ENCODE measurements around the gene USP21. TPM values are rescaled to one million over a fixed set of nuclear protein-coding genes. Genes with fewer than 3 reads are reported as not detected.

USP21 gene
- total RNA-seq, 6 donors from 2014 or later, result 14.1 to 48.2 (median 21.8) TPM

DNA sequence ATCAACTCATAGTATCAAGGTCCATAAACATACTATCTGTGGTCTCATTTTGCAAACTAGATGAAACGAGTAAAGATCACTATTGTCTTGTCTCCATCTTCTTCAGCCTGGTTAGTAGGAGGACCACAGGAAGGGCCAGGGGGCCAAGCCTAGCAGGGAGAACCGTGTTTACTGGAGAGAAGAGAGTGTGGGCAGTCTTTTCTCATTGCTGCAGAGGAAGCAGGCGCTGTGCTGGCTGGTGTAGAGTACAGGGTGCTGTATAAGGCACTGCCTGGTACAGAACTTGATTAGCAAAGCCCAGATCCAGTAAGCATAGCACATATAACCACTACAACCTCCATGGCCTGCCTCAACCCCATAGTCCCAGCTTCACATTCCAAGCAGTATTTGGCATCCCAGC is 28.0 kb downstream of the USP21 start:
- no peak for DNase-seq
- Histone ChIP-seq H3K27me3 (no peaks in the 10 kb centered on the region), H3K36me3 (peaks cover 0 to 10% (median 0%) of the 10 kb centered on the region in 4 donors), H3K27ac (no peak overlapping the region), H3K4me3 (no peak overlapping the region), H3K9me3 (no peaks in the 10 kb centered on the region), H3K4me1 (peaks cover 33 to 40% (median 34%) of the 10 kb centered on the region in 4 donors)
- no peak for ATAC-seq (ENCODE audit: low FRiP score in 2 of 2)
- 75 to 77% methylated on average over 3 of the region's 3 CpGs for WGBS, 2 donors
- TF ChIP-seq EP300 (IDR thresholded peaks at IDR 0.05) (no peak), POLR2A (IDR thresholded peaks at IDR 0.05) (no peak), POLR2AphosphoS5 (IDR thresholded peaks at IDR 0.05) (no peak)
- TF ChIP-seq, protein P1, sequence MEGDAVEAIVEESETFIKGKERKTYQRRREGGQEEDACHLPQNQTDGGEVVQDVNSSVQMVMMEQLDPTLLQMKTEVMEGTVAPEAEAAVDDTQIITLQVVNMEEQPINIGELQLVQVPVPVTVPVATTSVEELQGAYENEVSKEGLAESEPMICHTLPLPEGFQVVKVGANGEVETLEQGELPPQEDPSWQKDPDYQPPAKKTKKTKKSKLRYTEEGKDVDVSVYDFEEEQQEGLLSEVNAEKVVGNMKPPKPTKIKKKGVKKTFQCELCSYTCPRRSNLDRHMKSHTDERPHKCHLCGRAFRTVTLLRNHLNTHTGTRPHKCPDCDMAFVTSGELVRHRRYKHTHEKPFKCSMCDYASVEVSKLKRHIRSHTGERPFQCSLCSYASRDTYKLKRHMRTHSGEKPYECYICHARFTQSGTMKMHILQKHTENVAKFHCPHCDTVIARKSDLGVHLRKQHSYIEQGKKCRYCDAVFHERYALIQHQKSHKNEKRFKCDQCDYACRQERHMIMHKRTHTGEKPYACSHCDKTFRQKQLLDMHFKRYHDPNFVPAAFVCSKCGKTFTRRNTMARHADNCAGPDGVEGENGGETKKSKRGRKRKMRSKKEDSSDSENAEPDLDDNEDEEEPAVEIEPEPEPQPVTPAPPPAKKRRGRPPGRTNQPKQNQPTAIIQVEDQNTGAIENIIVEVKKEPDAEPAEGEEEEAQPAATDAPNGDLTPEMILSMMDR (IDR thresholded peaks at IDR 0.05), result no peak

DNA sequence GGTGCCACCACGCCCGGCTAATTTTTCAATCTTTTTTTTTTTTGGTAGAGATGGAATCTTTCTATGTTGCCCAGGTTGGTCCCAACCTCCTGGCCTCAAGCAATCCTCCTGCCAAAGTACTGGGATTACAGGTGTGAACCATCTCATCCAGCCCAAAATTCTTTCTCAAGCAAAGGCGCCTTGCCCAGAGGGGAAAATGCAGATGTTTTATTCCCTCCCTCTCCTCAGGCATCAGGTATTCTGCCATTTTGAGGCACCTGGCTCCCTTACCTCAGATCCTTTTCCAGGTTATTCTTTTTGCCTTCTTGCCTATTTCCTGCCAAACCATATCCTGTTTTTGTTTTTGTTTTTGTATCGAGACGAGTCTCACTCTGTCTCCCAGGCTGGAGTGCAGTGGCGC is 29.1 kb downstream of the USP21 start:
- ATAC-seq (ENCODE audit: low FRiP score in 2 of 2) (no peak), DNase-seq (no peak)
- 73% methylated on average over 6 of the region's 6 CpGs for WGBS, 2 donors
- Histone ChIP-seq H3K4me3 (no peak overlapping the region), H3K27me3 (no peaks in the 10 kb centered on the region), H3K9me3 (no peaks in the 10 kb centered on the region), H3K4me1 (peaks cover 33 to 41% (median 34%) of the 10 kb centered on the region in 4 donors), H3K27ac (no peak overlapping the region), H3K36me3 (peaks cover 0 to 10% (median 0%) of the 10 kb centered on the region in 4 donors)
- TF ChIP-seq, protein P1 (IDR thresholded peaks at IDR 0.05), result no peak
- TF ChIP-seq POLR2AphosphoS5 (IDR thresholded peaks at IDR 0.05) (no peak), POLR2A (IDR thresholded peaks at IDR 0.05) (no peak), EP300 (IDR thresholded peaks at IDR 0.05) (no peak)

DNA sequence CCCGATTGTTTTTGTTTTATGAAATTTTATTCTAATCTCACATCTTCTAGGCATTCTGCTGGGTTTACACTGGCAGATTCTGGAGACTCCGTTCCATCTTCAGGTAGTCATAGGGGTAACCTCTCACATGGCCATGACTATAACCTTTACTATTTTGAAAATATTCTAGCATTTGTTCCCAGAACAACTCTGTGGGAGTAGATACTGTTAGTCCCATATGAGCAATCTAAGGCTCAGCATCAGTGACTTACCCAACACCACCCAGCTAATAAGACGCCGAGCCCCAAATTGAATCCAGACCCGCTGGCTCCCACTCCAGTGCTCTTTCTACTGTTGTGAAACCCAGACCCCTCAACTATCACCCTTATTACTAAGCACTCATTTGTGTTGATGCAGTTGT is 29.7 kb downstream of the USP21 start:
- TF ChIP-seq POLR2AphosphoS5 (IDR thresholded peaks at IDR 0.05) (no peak), EP300 (IDR thresholded peaks at IDR 0.05) (no peak), POLR2A (IDR thresholded peaks at IDR 0.05) (no peak)
- TF ChIP-seq, protein P1 (IDR thresholded peaks at IDR 0.05), result no peak

DNA sequence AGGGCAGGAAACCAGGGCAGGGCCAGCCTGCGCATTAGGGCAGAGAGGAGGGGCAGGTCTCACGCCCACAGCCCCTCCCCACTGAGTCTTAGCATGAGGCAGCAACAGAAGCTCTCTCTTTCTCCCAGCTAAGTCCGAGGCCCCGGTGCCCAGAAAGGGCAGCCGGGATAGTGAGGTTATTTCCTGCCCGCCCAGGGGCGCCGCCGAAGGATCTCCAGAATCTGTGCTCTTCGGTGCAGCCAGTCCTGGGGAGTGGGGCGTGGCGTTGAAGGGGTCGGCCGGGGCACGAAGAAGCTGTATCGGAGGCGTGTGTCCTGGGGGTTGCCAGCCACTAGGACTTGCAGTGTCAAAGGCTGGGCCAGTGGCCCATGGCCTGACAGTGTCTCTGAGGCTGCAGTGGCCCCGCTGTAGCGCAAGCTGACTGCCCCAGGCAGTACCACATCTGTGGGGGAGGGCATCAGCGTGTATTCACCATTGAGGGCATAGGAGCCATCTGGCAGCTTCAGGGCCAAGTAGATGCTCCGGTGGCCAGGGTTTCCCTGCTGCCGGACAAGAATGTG is 31.7 kb downstream of the USP21 start:
- TF ChIP-seq POLR2A (IDR thresholded peaks at IDR 0.05) (no peak), EP300 (IDR thresholded peaks at IDR 0.05) (no peak), POLR2AphosphoS5 (IDR thresholded peaks at IDR 0.05) (no peak)
- TF ChIP-seq, protein P1 (IDR thresholded peaks at IDR 0.05), result no peak
- Histone ChIP-seq H3K36me3 (peaks cover 0 to 10% (median 0%) of the 10 kb centered on the region in 4 donors), H3K27me3 (no peaks in the 10 kb centered on the region), H3K4me1 (peaks cover 14 to 18% (median 16%) of the 10 kb centered on the region in 4 donors), H3K27ac (no peak overlapping the region), H3K4me3 (no peak overlapping the region), H3K9me3 (no peaks in the 10 kb centered on the region)
- 53 to 66% methylated on average over 15 to 22 of the region's 22 CpGs for WGBS, 2 donors
- DNase-seq (peak in 1 of 2 donors; percentile 81), ATAC-seq (ENCODE audit: low FRiP score in 2 of 2) (no peak)

More for the DNA sequence above, 29.7 kb downstream of the USP21 start:
- no peaks in the 10 kb centered on the region for H3K27me3 ChIP-seq
- no peak overlapping the region for H3K4me3 ChIP-seq
- no peak for DNase-seq
- H3K27ac ChIP-seq, result no peak overlapping the region
- peaks cover 29 to 35% (median 31%) of the 10 kb centered on the region in 4 donors for H3K4me1 ChIP-seq
- WGBS, 2 donors, result 97 to 99% methylated on average over 5 of the region's 5 CpGs
- no peak for ATAC-seq (ENCODE audit: low FRiP score in 2 of 2)
- H3K9me3 ChIP-seq, result no peaks in the 10 kb centered on the region
- peaks cover 0 to 10% (median 0%) of the 10 kb centered on the region in 4 donors for H3K36me3 ChIP-seq

DNA sequence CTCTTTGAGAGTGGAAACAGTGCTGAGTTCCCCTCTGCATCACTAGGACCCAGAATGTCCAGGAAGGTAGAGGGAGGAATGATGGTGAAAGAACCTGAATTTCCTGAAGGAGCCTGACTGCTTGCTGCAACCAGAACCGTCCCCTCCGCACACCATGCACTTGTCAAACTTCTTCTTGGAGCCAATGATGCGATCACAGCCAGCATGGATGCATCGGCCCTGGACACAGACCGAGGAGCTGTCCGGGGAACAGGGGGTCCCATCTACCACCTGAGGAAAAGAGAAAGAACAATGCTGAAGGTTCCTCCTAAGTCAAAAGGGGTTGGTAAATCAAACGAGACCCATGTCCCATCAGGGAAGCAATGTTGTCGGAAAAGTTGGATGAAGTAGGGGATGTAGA is 32.7 kb downstream of the USP21 start:
- Histone ChIP-seq H3K36me3 (peaks cover 0 to 10% (median 0%) of the 10 kb centered on the region in 4 donors), H3K4me1 (peaks cover 5 to 13% (median 9%) of the 10 kb centered on the region in 4 donors), H3K4me3 (no peak overlapping the region), H3K27ac (no peak overlapping the region), H3K9me3 (no peaks in the 10 kb centered on the region), H3K27me3 (no peaks in the 10 kb centered on the region)
- 64 to 67% methylated on average over 8 of the region's 8 CpGs for WGBS, 2 donors
- ATAC-seq (ENCODE audit: low FRiP score in 2 of 2) (no peak), DNase-seq (no peak)
- TF ChIP-seq, protein P1 (IDR thresholded peaks at IDR 0.05), result no peak
- TF ChIP-seq POLR2AphosphoS5 (IDR thresholded peaks at IDR 0.05) (no peak), POLR2A (IDR thresholded peaks at IDR 0.05) (no peak), EP300 (IDR thresholded peaks at IDR 0.05) (no peak)
